Measurements from ENCODE around the gene POM121C.

DNA sequence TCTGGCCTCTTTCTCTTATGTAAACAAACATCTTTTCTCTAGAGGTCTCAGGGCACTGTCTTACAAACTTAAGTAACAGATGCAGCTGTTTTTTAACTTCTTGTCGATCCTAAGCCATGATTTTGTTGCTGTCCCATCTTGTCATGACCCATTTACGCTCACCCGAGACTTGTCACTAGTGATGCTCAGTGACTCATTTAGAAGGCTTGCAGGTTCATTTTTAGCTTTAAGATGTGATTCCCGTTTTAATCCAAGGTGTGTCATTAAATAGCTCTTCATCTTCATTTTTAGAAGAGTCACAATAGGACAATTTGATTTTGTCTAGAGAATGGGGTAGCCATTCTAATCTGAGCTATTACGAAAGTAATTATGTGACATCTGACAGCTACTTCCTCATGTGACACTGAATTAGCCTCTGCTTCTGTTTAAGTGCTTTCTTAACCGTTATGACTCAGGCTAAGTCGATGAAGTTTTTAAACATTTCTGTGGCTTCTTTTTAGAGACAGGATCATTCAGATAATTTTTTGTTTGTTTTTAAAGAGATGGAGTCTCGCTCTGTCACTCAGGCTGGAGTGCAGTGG lies 48.7 kb upstream of the POM121C start:
- TF ChIP-seq FOSL2 (IDR thresholded peaks at IDR 0.05) (no peak), FOSL2 (CRISPR knock-in tag; IDR thresholded peaks at IDR 0.05) (no peak), POLR2A (IDR thresholded peaks at IDR 0.05; ENCODE audit: low read length) (no peak), MAZ (IDR thresholded peaks at IDR 0.05; ENCODE audit: borderline replicate concordance, low read depth, low read length) (no peak), POLR2AphosphoS2 (conservative IDR thresholded peaks at IDR 0.05; ENCODE audit: low read length) (no peak), CHD2 (IDR thresholded peaks at IDR 0.05; ENCODE audit: low read length, partially characterized antibody) (no peak), EP300 (IDR thresholded peaks at IDR 0.05) (no peak)
- TF ChIP-seq, protein P1, sequence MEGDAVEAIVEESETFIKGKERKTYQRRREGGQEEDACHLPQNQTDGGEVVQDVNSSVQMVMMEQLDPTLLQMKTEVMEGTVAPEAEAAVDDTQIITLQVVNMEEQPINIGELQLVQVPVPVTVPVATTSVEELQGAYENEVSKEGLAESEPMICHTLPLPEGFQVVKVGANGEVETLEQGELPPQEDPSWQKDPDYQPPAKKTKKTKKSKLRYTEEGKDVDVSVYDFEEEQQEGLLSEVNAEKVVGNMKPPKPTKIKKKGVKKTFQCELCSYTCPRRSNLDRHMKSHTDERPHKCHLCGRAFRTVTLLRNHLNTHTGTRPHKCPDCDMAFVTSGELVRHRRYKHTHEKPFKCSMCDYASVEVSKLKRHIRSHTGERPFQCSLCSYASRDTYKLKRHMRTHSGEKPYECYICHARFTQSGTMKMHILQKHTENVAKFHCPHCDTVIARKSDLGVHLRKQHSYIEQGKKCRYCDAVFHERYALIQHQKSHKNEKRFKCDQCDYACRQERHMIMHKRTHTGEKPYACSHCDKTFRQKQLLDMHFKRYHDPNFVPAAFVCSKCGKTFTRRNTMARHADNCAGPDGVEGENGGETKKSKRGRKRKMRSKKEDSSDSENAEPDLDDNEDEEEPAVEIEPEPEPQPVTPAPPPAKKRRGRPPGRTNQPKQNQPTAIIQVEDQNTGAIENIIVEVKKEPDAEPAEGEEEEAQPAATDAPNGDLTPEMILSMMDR (IDR thresholded peaks at IDR 0.05) = no peak
